NCI-H748 (cell line): Measurements from ENCODE around the gene PACS2.

Experiments used
- DNase-seq: peaks from one replicate; lab custom pipeline; 2025; ENCODE audit not compliant: unreplicated experiment; lab: John Stamatoyannopoulos, UW

The PACS2 gene

DNA sequence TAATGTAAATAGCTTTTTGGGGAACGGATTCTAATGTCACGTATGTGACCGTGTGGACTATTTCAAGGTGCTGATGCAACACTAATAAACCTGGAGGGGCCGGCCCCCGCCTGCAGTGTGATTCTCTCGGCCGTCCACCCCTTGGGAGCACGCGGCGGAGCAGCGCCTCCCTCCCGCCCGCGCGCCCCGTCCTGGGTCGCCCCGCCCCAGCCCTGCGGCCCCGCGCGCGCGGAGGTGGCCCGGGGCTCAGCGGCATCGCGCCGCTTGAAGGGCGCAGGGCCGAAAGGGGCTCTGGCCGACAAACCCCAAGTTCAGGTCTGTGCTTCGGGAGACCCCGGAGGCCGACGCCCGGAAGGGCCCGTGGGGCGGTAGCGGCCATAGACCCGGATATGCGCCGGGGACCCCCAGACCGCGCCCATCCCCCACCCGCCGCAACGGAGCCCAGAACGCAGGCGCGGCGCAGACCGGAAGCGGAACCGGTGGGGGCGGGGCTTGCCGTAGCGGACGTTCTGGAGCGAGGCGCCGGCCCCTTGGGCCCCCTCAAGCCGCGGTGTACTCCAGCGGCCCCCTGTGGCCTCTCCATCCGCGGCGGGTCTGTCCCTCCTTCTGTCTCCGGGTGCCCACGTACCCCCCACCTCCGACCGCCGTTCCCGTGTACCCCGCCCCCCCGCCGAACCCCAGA lies 83.6 kb downstream of the PACS2 start, which contains the start of gene TEX22:
TEX22 (plus strand) TSS at position 495 of the 682 bp plus-strand sequence. CDS start 803 bp downstream, outside the sequence.
- peak; percentile 91 for DNase-seq

DNA sequence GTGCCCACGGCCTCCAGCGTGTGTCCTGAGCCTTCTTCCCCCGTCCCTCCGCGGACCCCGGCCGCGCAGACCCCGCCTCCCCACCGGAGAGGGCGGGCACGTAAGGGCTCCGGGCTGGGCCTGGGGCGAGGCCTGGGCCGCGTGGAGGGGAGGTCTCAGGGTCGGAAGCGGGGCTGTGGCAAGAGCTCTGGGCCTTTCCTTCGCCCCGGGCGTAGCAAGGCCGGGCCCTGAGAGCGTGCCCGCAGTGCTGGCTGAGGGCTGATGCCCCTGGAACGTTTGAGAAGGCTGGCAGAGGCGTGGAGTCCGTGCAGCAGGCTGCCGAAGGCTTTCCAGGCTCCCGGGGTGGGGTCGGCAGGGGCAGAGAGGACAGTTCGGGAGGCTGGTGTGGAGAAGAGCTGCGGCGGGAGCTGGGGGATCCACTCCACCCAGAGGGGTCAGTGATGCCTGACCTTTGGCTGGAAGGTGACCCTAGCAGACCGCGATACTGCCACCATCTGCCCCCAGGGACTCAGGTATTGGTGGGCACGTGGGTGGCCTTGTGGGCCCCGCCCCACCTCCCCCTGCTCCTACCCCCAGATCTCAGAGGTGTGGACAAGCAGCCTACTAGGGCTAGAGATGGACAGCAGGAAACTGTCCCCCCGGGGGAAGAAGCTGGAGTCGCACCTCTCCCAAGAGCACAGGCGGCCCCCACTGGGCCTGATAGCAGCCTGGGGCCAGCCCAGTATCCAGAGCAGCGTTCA lies 84.3 kb downstream of the PACS2 start:
- peak; percentile 89 for DNase-seq

DNA sequence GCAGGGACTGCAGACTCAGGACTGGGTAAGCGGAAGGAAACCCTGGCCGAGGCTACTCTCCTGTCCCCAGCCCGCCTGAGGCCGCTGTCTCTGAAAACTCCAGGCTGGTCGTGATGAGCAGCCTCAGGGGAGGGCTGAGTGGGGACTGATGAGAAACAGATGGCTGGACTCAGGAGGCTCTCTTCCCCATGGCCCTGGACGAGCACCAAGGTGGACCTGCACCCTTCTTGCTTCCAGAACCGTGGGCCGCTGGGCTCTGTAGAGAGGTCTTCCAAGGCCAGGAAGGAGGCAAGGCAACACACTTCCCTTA lies 84.9 kb downstream of the PACS2 start:
- no peak for DNase-seq

DNA sequence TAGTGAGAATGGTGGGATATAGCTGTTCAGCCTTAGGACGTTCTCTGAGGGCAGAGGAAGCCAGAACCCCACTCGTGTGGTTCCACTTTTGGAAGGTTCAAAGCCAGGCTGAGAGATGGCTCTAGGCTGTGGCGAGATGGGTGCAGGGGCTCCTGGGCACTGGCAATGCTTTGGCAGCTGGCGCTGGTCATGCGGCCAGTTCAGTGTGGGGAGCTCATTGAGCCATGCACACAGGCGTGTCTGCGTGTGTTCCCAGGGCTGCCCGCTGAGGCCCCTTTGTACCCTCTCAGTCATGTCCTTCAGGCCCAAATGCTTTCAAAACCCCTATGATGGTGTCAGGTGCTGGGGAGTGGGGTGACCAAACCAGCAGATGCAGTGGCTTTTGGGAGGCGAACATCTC lies 85.5 kb downstream of the PACS2 start:
- no peak for DNase-seq

DNA sequence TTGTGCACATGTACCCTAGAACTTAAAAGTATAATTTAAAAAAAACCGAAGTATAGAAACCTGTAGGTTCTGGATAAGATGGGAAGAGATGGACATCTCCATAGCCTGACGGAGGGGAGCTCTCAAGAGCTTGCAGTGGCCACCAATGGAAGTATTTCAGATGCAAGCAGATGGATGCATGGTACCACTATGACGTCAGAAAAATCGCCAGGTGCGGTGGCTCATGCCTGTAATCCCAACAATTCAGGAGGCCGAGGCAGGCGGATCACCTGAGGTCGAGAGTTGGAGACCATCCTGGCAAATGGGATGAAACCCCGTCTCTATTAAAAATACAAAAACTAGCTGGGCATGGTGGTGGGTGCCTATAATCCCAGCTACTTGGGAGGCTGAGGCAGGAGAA lies 87.2 kb downstream of the PACS2 start:
- DNase-seq: no peak

DNA sequence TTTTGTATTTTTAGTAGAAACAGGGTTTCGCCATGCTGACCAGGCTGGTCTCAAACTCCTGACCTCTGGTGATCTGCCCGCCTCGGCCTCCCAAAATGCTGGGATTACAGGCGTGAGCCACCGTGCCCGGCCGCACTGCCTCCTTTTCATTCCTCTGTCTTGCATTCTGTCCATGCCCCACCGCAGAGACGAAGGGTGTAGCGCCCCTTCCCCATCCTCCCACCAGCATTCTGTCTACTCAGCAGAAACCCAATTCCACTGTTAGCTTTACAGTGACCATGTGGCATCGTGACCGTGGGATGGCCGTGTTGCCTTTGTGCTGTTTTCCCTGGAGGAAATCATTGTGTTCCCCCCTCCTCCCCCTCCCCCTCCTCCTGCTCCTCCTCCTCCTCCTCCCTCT lies 94.0 kb downstream of the PACS2 start:
- DNase-seq: no peak

DNA sequence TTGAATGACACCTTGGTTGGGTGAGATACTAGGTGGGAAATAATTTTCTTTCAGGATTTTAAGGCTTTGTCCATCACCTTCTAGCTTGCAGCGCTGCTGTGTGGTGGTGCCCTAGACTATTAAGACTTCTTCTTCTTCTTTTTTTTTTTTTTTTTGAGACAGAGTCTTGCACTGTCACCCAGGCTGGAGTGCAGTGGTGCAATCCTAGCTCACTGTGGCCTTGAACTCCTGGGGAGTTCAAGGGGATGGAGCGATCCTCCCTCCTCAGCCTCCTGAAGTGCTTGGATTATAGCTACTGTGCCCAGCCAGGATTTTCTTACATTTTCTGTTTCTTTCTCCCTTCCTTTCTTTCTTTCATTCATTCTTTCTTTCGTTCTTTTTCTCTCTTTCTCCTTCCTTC lies 94.8 kb downstream of the PACS2 start:
- no peak for DNase-seq

DNA sequence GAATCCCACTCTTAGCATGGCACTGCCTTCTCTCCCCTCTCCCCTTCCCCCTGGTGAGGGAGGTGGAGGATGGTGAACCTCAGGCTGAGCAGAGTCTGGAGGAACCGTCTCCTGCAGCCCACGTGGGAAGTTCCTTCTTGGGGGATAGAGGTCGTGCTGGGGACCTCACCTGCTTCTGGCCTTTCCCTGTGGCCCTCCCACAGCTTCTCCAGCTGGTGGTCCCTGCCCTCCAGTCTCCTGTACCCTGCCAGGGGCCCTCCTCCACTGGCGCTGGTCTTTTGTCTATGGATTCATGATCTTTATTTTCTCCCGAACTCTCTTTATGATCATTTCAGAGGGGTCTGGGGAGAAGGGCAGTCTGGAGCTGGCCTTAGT lies 96.1 kb downstream of the PACS2 start:
- DNase-seq: no peak

DNA sequence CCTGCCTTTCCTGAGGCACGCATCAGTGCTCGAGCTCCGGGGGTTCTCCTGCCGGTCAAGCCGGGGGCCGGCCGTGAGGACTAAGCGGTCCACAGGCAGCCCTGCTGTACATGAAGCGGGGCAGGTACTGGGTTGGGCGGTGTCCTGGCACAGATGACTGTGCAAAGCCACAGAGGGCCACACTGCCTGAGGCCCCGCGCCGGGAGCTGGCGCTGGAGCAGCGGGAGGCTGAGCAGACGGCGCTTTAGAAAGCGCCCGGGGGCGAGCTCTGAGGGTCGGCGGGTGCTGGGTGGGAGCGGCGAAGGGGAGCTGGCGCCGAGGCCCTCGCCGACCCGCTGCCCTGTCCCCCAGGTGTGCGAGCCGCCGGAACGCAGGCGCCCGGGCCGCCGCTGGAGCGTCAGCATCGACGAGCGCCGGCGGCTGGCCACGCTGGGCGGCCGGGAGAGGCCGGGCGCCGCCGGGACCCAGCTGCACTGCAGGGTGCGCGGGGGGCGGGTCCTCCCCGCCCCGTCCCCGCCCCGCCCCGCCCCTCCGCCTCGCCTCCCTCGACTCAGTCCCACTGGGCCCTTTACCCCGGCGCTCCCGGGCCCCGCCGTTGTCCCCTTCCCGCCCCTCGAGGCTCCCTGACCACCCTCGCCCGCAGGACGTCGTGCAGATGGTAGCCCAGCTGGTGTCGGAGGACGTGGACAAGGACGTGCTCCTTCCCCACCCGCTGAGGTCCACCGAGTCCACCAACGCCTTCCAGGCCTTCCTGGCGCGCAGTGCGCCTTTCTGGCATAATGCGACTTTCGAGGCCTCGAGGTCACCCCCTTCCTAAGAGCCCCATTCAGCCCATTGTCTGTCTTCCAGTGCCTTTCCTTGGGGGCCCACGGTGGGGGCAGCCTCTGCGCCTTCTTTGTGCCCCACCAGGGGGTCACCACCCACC lies 96.7 kb downstream of the PACS2 start:
- peak; percentile 72 for DNase-seq

DNA sequence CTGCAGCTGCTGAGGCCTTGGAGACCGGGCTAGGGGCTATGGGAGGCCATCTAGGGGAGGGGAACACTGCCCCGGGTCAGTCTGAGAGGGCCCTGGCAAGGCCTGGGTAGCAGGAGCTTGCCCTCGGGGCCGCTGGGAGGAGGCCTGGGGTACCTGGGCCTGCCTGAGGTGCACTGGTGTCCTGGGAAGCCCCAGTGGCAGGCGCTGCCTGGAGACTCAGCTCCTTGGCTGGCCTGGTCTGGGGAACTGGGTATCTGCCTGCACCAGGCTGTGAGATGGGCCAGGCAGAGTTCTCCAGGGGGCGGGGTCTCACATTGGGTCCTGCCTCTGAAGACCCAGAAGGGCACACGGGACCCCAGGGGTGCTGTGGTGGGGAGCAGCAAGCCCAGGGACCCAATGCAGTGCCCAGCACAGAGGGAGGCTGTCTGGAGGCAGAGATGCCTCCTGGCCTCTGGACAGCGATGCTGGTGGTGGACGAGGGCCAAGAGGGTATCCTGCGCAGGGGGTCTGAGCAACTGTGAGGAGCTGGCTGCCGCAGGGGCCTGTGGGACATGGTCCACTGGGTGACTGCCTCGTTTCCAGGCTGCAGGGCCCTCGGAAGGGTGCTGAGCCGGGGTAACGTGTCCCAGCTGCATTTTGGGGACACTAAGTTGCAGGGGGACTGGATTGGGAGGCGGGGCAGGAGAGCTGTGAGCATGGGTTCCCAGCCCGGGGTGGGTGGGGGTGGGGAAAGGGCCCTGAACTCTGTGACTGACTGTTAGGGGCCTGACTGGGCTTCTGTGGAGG lies 97.6 kb downstream of the PACS2 start:
- no peak for DNase-seq

DNA sequence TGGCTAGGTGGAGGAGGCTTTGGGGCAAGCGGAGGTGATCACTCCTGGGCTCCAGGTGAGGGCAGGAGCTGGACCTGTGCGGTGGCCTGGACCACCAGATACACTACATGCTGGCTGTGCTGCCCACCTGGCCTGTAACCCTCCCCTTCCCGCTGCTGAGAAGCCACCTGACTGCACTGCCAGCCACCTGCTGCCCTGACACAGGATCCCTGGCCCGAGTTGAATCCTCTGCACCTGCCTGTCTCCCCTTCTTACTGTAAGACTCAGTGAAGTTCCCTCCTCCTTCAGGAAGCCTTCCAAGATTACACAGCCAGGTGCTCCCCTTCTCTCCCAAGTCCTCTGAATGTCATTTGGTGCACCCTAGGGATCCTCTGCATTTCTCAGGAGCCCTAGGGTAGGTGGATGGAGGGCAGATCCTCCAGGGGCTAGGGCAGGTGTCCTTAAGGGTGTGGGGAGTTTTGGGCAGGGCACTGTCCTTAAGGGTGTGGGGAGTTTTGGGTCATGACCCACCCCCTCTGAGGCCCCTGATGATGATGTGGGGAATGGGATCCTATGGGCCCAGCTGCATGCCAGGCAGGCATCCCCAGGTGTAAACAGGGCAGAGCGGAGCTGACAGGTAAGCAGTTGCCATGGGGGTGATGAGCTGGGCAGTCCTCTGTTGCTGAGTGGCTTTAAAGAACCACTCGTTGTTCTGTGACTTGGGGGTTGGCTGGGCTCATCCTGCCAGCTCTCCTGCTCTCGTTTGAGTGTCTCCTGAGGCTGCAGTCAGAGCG lies 98.4 kb downstream of the PACS2 start:
- peak; percentile 33 for DNase-seq

DNA sequence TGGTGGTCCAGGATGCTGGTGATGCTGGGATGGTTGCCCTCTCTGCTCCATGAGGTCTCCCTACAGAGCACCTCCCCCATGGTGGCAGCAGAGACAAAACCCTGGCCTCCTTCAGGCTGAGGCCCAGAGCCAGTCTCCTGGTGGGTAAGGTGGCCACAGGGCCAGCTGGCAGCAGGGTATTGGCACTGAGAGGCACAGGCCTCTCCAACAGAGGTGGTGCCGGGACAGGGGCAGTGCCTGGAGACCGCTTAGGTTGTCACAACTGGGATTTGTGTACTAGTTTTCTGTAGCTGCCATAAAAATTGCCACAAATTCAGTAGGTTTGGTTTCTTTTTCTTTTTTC lies 99.0 kb downstream of the PACS2 start:
- DNase-seq: no peak

DNA sequence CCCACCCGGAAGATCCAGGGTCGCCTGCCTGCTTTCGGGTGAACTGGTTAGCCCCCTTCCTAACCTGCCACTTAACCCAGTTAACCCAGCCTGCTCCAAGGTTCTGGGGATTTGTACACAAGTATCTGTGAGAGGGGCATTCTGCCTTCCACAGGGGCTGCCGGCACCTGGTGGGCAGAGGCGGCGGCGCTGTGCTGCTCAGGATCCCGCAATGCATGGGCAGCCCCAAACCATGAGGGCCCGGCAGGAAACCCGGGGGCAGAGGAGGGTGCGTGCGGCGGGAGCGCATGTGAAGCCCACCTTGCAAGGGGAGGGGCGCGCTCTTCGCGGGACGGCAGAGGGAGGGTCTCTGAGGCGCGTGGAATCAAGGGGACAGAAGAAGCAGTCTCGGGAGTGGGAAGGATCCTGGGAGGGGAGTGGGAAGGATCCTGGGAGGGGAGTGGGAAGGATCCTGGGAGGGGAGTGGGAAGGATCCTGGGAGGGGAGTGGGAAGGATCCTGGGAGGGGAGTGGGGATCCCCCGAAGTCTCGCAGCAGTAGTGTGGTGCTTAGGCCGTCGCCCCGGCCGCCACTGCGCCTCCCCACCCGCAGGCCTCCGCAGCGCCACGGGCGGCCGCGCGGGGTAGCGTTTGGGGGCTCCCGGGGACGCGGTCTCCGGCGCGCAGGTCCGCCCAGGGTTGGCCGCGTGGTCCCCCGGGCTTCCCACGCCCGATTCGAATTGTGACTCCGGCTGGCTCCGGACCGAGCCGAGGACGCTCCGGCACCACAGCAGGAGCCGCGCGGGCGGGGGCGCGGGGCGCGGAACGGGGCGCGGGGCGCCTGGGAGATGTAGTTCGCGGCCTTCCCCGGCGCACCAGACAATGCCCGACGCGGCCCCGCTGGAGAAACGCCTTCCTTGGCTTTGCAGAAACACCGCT lies 100.2 kb downstream of the PACS2 start:
- DNase-seq: peak; percentile 88

DNA sequence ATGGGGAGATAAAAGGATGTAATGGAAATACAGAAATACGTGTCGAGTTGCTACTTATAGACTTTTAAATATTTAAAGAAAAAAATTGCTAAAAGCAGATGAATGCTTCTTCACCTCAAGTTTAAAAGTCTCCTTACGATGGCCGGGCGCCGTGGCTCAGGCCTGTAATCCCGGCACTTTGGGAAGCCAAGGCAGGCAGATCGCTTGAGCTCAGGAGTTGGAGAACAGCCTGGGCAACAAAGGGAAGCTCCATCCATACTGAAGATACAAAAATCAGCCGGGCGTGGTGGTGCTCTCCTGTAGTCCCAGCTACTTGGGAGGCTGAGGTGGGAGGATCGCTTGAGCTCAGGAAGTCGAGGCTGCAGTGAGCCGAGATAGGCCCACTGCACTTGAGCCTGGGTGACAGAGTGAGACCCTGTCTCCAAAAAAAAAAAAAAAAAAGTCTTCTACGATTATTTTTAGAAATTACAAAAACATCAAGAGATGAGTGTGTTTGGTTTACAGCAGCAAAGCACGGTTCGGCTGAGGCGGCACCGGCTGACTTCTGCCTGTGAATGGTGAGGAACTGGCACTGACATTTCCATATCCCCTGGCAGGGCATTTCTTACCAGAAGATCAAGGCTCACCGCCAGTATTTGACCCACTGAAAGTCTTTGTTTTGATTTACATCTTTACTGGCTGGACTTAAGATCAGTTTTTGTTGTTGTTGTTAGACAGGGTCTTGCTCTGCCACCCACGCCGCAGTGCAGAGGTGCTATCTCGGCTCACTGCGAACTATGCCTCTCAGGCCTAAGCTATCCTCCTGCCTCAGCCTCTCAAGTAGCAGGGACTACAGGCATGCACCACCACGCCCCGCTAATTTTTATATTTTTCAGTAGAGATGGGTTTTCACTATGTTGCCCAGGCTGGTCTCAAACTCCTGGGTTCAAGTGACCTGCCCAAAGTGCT lies 101.2 kb downstream of the PACS2 start:
- no peak for DNase-seq

DNA sequence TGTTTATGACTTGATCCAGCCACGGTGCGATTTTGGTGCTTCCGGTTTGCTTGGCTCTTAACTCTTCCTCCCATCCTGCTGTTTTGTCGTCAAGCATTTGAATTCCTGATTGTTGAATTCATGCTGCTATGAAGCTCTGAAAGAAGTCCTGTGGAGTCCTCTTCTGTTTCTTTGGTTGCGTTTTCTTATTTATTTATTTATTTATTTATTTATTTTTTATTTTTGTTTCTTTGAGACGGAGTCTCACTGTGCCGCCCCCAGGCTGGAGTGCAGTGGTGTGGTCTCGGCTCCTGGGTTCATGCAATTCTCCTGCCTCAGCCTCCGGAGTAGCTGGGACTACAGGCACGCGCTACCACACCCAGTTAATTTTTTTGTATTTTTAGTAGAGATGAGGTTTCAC lies 102.1 kb downstream of the PACS2 start:
- no peak for DNase-seq

DNA sequence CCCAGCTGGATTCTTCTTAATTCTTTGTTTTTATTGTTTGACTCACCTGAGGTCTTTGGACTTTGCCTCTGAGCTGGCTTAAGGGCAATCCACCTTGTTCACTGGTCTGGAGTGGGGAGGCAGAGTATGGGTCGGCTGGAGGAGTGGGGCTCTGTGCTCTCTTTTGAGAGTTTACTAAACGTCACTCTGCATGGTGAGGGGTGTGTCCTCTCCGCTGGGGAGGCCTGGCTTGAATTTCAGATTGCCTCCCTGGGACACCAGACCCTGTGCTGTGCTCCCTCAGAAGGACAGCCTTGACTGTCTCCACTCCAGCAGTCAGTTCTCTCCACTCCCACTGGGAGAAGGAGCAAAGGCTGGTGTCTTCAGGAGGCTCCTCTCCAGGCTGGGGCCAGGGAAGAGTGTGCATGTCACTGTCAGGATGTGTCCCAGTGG lies 103.2 kb downstream of the PACS2 start:
- no peak for DNase-seq

DNA sequence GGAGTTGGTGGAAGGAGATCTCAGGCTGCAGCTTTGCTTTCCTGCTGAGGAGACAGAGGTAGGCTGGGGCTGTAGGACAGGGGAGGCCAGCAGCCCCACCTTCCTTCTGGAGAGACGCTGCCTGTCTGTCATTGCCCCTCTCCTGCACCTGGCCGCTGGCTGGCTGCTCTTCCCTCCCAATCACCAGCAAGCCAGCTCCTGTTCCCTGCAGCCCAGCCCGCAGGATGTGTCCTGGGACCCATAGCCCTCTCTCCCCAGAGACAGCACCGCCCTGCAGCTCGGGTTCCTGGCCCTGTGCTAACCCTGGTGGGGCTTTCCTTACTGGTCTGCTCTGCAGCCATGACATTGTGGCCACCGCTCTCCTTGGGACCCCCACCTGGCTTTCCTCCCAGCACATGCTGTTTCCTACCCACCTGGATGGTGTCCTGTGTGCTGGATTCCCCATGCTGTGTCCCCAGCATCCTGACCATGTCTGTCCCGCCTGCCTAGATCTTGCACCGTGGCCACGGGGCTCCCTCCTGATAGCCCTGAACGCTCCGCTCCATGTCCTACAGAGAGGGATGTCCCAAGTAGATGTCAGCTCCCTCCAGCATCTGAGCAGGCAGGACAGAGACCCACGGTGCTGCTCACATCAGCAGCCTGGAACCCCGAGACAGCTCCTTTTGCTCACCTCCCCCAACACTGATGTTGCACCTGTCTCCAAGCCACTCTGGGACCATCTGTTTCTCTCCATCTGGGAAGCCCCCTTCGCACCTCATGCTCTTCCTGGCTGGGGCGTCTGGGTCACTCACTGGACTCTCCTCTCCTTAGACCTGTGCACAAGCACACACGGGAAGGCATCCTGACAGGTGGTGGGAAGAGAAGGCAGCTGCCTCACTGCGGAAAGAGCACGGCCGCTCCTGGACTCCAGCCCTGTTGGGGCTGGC lies 104.0 kb downstream of the PACS2 start:
- DNase-seq: peak; percentile 69
